ENCODE results near the gene MAP1A. TPM values are rescaled to one million over a fixed set of nuclear protein-coding genes. Genes with fewer than 3 reads are reported as not detected.

MAP1A gene
- polyA plus RNA-seq, 2 of the 4 experiments (the other 2 are of a cell fraction) = 0.43 to 0.54 TPM

DNA sequence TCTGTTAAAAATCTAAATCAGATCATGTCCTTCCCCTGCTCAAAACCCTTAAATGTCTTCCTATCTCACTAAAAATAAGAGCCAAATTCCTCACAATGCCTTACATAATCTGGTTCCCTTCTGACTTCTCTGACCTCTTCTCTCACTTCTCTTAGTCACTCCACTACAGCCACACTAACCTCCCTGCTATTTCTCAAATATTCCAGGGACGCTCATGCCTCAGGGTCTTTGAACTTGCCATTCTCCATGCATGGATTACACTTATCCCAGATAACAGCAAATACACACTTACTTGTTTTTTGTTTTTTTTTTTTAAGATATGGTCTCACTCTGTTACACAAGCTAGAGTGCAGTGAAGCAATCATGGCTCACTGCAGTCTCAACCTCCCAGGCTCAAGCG lies 33.0 kb upstream of the MAP1A start:
- ATAC-seq = no peak
- POLR2A ChIA-PET = no interaction called here
- CTCF ChIA-PET = interaction anchor here (0.9 to 1.6 kb wide), 2 partner anchors 17 to 27 kb away, joined by 4 to 5 read pairs; no protein-coding TSS in a partner anchor
- Histone ChIP-seq H3K27ac (no peak overlapping the region), H3K9me3 (no peaks in the 10 kb centered on the region), H3K4me1 (no peaks in the 10 kb centered on the region), H3K4me3 (no peak overlapping the region), H3K4me2 (no peak overlapping the region)
- TF ChIP-seq FOXS1 (CRISPR knock-in tag; IDR thresholded peaks at IDR 0.05) = no peak
- no peak for TF ChIP-seq CBX2 (IDR thresholded peaks at IDR 0.05; ENCODE audit: borderline replicate concordance, low read depth)
- TF ChIP-seq RNF2 (IDR thresholded peaks at IDR 0.05; ENCODE audit: borderline replicate concordance, low read depth) = no peak
- no peak for TF ChIP-seq HEYL (CRISPR knock-in tag; IDR thresholded peaks at IDR 0.05)
- no peak for TF ChIP-seq HDAC2 (IDR thresholded peaks at IDR 0.05)
- TF ChIP-seq KDM1A (IDR thresholded peaks at IDR 0.05; ENCODE audit: low read depth) = no peak
- TF ChIP-seq SREBF2 (IDR thresholded peaks at IDR 0.05) = no peak
- TF ChIP-seq HOXB13 (CRISPR knock-in tag; IDR thresholded peaks at IDR 0.05; ENCODE audit: low read depth) = no peak
- TF ChIP-seq ZNF302 (CRISPR knock-in tag; IDR thresholded peaks at IDR 0.05) = no peak
- TF ChIP-seq JUNB (IDR thresholded peaks at IDR 0.05) = no peak
- TF ChIP-seq REST (IDR thresholded peaks at IDR 0.05) = no peak
- DNase-seq (ENCODE audit: low read depth in 1 of 2, low spot score in 1 of 2) = no peak
- no peak for FAIRE-seq
- 88% methylated on average over 2 of the region's 2 CpGs for WGBS (ENCODE audit: missing lambda C conversion rate)

GRCh38 chr15:43487271-43487895 lies 30.0 kb upstream of the MAP1A start:
- FAIRE-seq = no peak
- no peak for TF ChIP-seq GATA3 (IDR thresholded peaks at IDR 0.05; ENCODE audit: borderline replicate concordance)
- no peak for TF ChIP-seq HOXA7 (CRISPR knock-in tag; IDR thresholded peaks at IDR 0.05)
- no peak for TF ChIP-seq CTCF (IDR thresholded peaks at IDR 0.05)
- no peak for TF ChIP-seq NPAS2 (CRISPR knock-in tag; IDR thresholded peaks at IDR 0.05; ENCODE audit: borderline replicate concordance)
- TF ChIP-seq EP300 (IDR thresholded peaks at IDR 0.05) = no peak
- no peak for TF ChIP-seq ZFP36 (IDR thresholded peaks at IDR 0.05; ENCODE audit: borderline replicate concordance, partially characterized antibody)
- no peak for TF ChIP-seq FOSB (CRISPR knock-in tag; IDR thresholded peaks at IDR 0.05)
- no peak for TF ChIP-seq CHD2 (IDR thresholded peaks at IDR 0.05; ENCODE audit: low read length, partially characterized antibody)
- TF ChIP-seq CEBPB (IDR thresholded peaks at IDR 0.05) = no peak
- TF ChIP-seq MYC (IDR thresholded peaks at IDR 0.05; ENCODE audit: borderline replicate concordance, low read length) = no peak
- TF ChIP-seq RARB (CRISPR knock-in tag; IDR thresholded peaks at IDR 0.05) = no peak
- no peak for TF ChIP-seq SMC3 (IDR thresholded peaks at IDR 0.05)
- no peak for TF ChIP-seq HMGXB4 (CRISPR knock-in tag; IDR thresholded peaks at IDR 0.05; ENCODE audit: borderline replicate concordance)
- TF ChIP-seq POLR2AphosphoS2 (conservative IDR thresholded peaks at IDR 0.05; ENCODE audit: low read length) = no peak
- TF ChIP-seq REST (IDR thresholded peaks at IDR 0.05) = no peak
- TF ChIP-seq HDAC2 (IDR thresholded peaks at IDR 0.05) = no peak
- TF ChIP-seq KDM5A (IDR thresholded peaks at IDR 0.05) = no peak
- no peak for TF ChIP-seq MAFK (IDR thresholded peaks at IDR 0.05; ENCODE audit: partially characterized antibody)
- TF ChIP-seq EHF (CRISPR knock-in tag; IDR thresholded peaks at IDR 0.05) = no peak

More at GRCh38 chr15:43487271-43487895, 30.0 kb upstream of the MAP1A start:
- ChIA-PET CTCF (no interaction called here), POLR2A (no interaction called here)
- no peaks in the 10 kb centered on the region for H3K9me3 ChIP-seq
- WGBS (ENCODE audit: missing lambda C conversion rate) = 90% methylated on average over 6 of the region's 6 CpGs
- H3K4me1 ChIP-seq = peaks cover 7% of the 10 kb centered on the region; the same call in 2 of the 3 replicates
- ATAC-seq (no peak), DNase-seq (ENCODE audit: low read depth in 1 of 2, low spot score in 1 of 2) (no peak)
- H3K4me3 ChIP-seq = no peak overlapping the region
- H3K27ac ChIP-seq = no peak overlapping the region
- H3K4me2 ChIP-seq = no peak overlapping the region
